Measurements from ENCODE around the gene PTCH2. TPM values are rescaled to one million over a fixed set of nuclear protein-coding genes. Genes with fewer than 3 reads are reported as not detected.
"Not testable (repeated sequence)": the region's sequence is repeated elsewhere in the genome, so short reads cannot be mapped to it uniquely, and the experiment has no call there.

PTCH2 gene
- total and polyA plus RNA-seq, 2 donors, result 2.2 to 4.4 TPM

DNA sequence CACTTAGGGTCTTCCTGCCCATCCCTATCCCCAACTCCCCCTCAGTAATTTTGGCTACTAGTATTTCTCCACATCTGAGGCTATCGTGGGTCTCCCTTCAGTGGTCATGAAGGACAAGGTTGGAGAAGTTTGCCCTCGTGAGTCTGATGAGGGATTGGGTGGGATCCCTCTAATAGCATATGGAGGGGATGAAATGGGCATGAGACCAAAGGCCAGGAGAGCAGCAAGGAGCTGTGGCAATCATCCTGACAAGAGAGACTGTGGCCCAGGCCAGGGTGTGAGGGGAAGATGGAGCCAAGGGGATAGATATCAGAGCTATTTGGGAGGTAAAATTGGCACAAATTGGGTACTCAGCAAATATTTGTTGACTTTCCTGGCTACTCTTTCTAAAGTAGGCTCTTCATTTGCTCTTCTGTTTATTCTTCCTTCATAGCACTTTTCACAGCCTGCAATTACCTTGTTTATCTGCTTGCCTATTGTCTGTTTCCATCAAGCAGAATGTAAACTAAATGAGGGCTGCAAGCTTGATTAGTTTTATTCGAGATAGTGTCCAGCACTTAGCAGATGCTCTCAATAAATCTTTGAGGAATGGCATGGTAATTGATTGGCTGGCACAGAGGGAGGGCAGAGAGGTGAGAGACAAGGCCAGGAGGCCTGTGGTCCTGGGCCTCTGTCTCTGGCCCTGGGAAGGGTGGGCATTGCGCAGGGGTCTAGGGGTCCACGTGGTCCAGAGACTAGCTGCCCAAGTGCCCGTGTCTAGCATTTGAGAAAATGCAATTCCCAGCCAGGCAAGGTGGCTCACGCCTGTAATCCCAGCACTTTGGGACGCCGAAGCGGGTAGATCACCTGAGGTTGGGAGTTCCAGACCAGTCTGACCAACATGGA, 44.3 kb downstream of the PTCH2 start:
- no peak for DNase-seq (ENCODE audit: extremely low spot score)
- WGBS, result 88% methylated on average over 10 of the region's 10 CpGs
- H3K27ac ChIP-seq (ENCODE audit: low read depth), result no peak overlapping the region
- H3K36me3 ChIP-seq (ENCODE audit: insufficient read depth), result no peaks in the 10 kb centered on the region
- no peaks in the 10 kb centered on the region for H3K4me1 ChIP-seq (ENCODE audit: insufficient read depth)
- H3K4me3 ChIP-seq (ENCODE audit: low read depth, low read length), result no peak overlapping the region

DNA sequence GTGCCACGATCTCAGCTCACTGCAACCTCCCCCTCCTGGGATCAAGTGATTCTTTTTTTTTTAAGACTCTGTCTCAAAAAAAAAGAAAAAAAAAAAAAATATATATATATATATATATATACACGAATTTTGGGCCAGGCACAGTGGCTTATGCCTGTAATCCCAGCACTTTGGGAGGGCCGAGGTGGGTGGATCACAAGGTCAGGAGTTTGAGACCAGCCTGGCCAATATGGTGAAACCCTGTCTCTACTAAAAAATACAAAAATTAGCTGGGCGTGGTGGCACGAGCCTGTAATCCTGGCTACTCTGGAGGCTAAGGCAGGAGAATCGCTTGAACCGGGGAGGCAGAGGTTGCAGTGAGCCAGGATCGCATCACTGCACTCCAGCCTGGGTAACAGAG, 45.2 kb downstream of the PTCH2 start:
- not testable (repeated sequence) for H3K4me3 ChIP-seq (ENCODE audit: low read depth, low read length); H3K36me3 ChIP-seq (ENCODE audit: insufficient read depth); DNase-seq (ENCODE audit: extremely low spot score); H3K4me1 ChIP-seq (ENCODE audit: insufficient read depth); H3K27ac ChIP-seq (ENCODE audit: low read depth)
- WGBS, result 80% methylated on average over 8 of the region's 8 CpGs

DNA sequence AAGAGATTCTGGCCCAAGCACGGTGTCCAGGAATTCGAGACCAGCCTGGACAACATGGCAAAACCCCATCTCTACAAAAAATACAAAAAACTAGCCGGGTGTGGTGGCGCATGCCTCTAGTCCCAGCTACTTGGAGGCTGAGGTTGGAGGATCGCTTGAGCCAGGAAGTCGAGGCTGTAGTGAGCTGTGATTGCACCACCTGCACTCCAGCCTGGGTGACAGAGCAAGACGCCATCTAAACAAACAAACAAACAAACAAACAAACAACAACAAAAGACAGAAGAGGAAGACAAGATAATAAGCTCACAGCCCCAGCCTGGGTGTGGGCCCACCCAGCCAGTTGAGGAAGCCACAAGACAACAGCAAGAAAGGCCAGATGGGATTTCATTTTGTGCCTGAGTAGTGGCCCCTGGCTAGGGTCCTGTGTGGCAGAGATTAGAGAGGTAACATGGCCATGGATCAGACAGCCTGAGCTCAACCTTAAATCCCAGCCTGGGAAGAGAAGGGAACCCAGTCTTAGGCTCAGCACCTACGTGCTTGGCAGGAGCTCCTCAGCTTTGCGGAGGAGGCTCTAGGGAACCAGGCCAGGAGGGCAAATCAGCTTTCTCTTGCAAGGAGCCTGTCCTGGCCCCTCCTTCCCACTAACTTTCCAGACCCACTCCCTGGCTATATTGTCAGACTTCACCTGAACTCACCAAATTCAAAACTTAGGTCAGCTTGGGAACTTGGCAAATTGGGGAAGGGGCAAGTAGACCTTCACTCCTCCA, 50.1 kb downstream of the PTCH2 start:
- 88% methylated on average over 9 of the region's 9 CpGs for WGBS
- H3K27ac ChIP-seq (ENCODE audit: low read depth), result no peak overlapping the region
- no peaks in the 10 kb centered on the region for H3K36me3 ChIP-seq (ENCODE audit: insufficient read depth)
- no peaks in the 10 kb centered on the region for H3K4me1 ChIP-seq (ENCODE audit: insufficient read depth)
- no peak for DNase-seq (ENCODE audit: extremely low spot score)
- no peak overlapping the region for H3K4me3 ChIP-seq (ENCODE audit: low read depth, low read length)

DNA sequence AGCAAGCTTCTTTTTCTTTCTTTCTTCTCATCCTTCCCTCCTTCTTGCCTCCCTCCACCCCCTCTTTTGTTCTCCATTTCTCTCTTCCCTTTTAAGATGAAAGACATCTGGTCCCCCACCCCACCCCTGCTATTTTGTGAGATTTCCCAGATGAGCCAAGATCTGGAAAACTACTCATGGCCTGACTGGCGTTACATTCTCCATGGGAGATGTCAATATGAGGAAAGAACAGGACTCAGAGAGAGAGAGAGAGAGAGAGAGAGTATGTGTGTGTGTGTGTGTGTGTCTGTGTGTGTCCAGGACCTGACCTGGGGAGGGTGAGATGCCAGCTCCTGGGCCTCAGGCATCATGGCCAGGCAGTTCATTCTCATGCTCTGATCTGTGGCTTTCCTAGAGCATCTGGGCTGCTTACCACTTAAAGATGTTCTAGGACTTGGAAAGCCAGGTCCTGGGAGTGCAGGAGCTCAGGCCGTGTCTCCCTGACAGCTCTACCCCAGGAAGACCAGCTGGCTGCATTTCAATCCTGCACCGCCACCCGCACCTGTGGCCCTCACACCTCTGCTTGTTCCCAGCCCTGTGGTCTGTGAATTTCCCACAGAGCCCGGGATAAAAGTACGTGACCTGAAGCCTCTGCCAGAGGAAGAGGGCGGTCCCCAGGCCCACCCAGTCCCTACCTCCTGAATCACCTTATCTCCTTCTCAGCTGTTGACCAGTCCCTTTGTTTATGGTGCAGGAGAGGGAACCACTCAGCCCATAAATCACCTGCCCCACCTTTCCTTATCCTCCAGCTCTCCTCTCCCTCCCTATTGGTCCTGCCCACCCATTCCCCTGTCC, 51.9 kb downstream of the PTCH2 start:
- no peak overlapping the region for H3K4me3 ChIP-seq (ENCODE audit: low read depth, low read length)
- 61% methylated on average over 7 of the region's 7 CpGs for WGBS
- H3K27ac ChIP-seq (ENCODE audit: low read depth), result no peak overlapping the region
- no peak for DNase-seq (ENCODE audit: extremely low spot score)
- H3K4me1 ChIP-seq (ENCODE audit: insufficient read depth), result no peaks in the 10 kb centered on the region
- no peaks in the 10 kb centered on the region for H3K36me3 ChIP-seq (ENCODE audit: insufficient read depth)

DNA sequence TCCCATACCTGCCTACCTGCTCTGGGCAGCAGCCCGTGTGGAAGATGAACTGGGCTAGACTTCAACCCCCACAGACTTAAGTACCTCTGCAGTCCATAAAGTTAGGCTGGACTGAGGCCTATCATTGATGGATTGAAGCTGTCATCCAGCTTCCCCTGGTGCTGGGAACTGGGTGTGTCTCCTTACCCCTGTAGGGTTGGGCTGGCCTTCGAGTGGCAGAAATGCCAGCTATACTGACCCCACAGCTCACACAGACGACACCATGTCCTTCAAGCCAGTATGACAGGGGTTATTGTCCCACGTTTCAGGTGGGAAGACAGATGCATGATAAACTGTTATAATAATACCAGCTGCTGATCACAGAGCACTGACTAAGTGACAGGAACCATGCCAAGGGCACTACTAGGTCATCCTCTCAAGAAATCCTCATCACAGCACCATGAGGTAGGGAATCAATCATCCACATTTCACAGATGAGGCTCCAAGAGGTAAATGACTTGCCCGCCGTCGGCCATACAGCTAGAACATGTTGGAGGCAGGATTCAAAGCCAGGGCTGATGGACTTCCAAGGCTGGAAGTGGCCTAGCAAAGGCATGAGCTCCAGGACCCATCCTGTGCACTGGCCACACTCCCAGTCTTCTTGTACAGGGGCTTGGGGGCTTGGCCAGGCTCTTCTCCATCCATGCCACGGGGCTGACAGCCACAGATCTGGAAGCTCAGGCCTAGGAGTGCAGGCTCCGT, 54.8 kb downstream of the PTCH2 start, which contains the start of gene BEST4:
Gene BEST4, minus strand, starts transcription at position 51 of the 741 bp plus-strand sequence. CDS start 465 bp downstream, outside the sequence.
- WGBS, result 84% methylated on average over 9 of the region's 9 CpGs
- Histone ChIP-seq H3K36me3 (ENCODE audit: insufficient read depth) (no peaks in the 10 kb centered on the region), H3K4me3 (ENCODE audit: low read depth, low read length) (no peak within 1 kb of the TSS), H3K27ac (ENCODE audit: low read depth) (no peak within 1 kb of the TSS), H3K4me1 (ENCODE audit: insufficient read depth) (no peaks in the 10 kb centered on the region)
- DNase-seq (ENCODE audit: extremely low spot score), result no peak

DNA sequence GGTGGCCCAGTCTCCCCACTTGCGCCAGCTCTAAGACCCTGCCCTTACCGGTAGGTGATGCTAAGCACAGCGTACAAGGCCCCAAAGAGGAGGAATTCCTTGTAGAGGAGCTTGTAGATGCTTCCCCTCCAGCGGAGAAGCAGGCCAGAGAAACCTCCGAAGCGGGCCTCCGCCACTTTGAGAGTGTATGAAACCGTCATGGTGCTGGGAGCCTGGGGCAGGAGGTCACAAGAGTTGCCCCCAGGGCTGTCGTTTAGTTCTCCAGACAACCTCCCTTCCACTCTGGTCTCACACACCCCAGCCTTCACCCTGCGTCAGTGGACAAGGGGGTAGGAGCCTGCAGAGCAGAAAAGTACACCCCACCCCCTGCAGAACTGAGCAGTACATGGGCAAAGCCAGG, 55.5 kb downstream of the PTCH2 start:
- no peaks in the 10 kb centered on the region for H3K36me3 ChIP-seq (ENCODE audit: insufficient read depth)
- WGBS, result 93% methylated on average over 10 of the region's 10 CpGs
- no peak overlapping the region for H3K4me3 ChIP-seq (ENCODE audit: low read depth, low read length)
- H3K4me1 ChIP-seq (ENCODE audit: insufficient read depth), result no peaks in the 10 kb centered on the region
- H3K27ac ChIP-seq (ENCODE audit: low read depth), result no peak overlapping the region
- DNase-seq (ENCODE audit: extremely low spot score), result no peak

DNA sequence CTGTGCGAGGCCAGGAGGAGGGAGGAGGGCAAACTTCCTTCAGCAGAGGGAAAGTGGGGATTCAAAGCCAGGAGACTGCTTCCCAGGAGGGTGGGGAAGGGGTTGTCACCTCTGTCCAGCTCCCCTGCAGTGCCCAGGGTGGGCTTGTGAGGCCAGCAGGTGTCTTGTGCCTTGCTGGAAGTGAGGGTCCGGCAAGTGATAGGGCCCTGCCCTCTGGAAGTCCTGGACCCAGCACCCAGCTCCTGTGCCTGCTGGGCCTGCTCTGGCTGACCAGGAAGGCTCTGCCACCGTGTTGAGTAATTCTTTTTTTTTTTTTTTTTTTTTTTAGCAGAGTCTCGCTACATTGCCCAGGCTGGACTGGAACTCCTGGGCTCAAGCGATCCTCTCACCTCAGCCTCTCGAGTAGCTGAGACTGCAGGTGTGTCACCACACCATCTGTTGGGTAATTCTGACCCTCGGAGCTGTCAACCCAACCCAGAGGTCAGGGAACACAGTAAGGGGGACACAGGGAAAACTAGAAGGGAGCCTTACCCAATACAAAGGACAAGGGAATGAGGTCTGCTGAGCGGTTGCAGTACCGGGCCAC, 56.1 kb downstream of the PTCH2 start:
- DNase-seq (ENCODE audit: extremely low spot score), result no peak
- no peaks in the 10 kb centered on the region for H3K36me3 ChIP-seq (ENCODE audit: insufficient read depth)
- H3K27ac ChIP-seq (ENCODE audit: low read depth), result peak overlapping the region; percentile 40
- H3K4me3 ChIP-seq (ENCODE audit: low read depth, low read length), result no peak overlapping the region
- WGBS, result 80% methylated on average over 9 of the region's 9 CpGs
- no peaks in the 10 kb centered on the region for H3K4me1 ChIP-seq (ENCODE audit: insufficient read depth)

DNA sequence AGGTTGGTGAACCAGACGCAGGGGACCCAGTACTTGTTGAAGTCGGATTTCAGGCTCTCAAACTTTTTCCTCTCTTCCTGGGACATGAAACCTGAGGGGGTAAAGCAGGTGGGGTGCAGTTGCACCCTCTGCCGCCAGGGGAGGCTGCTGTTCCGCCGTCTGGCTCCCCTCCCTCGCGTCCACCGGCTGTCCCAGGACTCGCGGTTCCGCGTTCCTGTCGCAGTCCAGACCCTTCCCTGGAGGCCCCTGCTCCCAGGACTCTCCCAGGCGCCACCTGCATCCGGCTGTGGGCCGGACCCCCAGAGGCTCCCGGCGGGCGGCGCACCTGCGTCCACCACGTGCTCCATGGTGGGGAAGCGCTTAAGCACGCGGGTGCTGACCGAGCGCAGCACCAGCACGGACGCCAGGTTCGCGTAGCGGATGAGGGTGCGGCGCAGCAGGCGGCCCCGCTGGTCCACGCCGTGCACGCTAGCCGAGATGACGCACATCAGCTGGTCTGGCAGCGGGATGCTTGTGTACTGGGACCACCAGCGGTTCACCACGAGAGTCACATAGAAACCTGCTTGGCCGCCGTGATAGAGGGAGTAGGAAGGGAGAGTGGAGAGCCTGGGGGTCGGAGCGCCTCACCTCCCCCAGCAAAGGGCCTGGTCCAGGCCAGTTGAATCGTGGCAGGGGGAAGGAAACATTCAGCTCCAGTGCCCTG, 56.8 kb downstream of the PTCH2 start:
- Histone ChIP-seq H3K36me3 (ENCODE audit: insufficient read depth) (no peaks in the 10 kb centered on the region), H3K4me1 (ENCODE audit: insufficient read depth) (no peaks in the 10 kb centered on the region), H3K4me3 (ENCODE audit: low read depth, low read length) (peak overlapping the region; percentile 34), H3K27ac (ENCODE audit: low read depth) (peak overlapping the region; percentile 75)
- WGBS, result 4% methylated on average over 49 of the region's 49 CpGs
- no peak for DNase-seq (ENCODE audit: extremely low spot score)

DNA sequence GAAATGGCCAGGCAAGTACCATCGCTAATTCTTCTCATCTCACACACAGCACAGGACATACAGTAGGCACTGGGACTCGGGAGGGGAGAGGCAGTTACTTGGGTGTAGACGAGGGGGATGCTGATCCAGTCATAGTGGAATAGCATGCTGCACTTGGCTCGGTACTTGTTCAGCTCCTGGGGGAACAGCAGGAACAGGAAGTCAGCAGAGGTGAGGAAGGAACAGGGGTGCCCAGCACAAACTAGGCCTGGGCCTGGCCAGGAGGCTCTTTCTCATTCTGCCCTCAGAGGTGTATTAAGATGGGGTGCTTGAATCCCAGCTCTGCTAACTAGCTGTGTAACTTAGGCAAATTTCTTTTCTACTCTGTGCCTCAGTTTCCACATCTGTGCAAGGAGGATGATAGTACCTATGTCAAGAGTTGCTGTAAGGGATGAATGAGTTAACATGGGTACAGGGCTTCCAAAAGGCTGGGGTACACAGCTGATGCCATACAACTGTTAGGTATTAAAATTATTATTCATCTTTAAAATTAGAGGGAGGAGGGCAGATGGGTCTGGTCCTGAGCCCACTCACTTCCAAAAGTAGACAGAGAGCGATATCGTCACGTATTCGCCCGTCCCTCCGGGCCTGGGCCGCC, 57.4 kb downstream of the PTCH2 start:
- Histone ChIP-seq H3K27ac (ENCODE audit: low read depth) (no peak overlapping the region), H3K4me1 (ENCODE audit: insufficient read depth) (no peaks in the 10 kb centered on the region)
- WGBS, result 42% methylated on average over 11 of the region's 11 CpGs

DNA sequence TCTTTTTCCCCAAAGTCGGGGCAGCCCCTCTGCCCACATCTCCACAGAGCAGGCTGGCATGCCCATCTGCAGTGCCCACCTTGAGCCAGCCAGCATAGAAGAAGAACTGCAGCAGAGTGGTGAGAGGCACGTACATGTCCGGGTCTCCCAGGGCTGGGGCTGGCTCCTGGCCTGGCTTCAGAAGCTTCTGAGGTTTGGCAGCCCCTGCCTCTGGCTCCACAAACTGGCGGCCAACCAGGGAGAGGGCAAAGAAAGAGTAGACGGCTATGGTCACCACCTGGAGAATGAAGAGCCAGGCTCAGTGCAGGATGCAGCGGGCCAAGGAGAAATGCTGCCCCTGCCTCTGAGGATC, 58.0 kb downstream of the PTCH2 start:
- DNase-seq (ENCODE audit: extremely low spot score), result no peak
- WGBS, result 81% methylated on average over 6 of the region's 6 CpGs
- Histone ChIP-seq H3K4me1 (ENCODE audit: insufficient read depth) (no peaks in the 10 kb centered on the region), H3K27ac (ENCODE audit: low read depth) (no peak overlapping the region), H3K4me3 (ENCODE audit: low read depth, low read length) (no peak overlapping the region), H3K36me3 (ENCODE audit: insufficient read depth) (no peaks in the 10 kb centered on the region)

More for the DNA sequence above, 57.4 kb downstream of the PTCH2 start:
- no peaks in the 10 kb centered on the region for H3K36me3 ChIP-seq (ENCODE audit: insufficient read depth)
- H3K4me3 ChIP-seq (ENCODE audit: low read depth, low read length), result no peak overlapping the region
- no peak for DNase-seq (ENCODE audit: extremely low spot score)

DNA sequence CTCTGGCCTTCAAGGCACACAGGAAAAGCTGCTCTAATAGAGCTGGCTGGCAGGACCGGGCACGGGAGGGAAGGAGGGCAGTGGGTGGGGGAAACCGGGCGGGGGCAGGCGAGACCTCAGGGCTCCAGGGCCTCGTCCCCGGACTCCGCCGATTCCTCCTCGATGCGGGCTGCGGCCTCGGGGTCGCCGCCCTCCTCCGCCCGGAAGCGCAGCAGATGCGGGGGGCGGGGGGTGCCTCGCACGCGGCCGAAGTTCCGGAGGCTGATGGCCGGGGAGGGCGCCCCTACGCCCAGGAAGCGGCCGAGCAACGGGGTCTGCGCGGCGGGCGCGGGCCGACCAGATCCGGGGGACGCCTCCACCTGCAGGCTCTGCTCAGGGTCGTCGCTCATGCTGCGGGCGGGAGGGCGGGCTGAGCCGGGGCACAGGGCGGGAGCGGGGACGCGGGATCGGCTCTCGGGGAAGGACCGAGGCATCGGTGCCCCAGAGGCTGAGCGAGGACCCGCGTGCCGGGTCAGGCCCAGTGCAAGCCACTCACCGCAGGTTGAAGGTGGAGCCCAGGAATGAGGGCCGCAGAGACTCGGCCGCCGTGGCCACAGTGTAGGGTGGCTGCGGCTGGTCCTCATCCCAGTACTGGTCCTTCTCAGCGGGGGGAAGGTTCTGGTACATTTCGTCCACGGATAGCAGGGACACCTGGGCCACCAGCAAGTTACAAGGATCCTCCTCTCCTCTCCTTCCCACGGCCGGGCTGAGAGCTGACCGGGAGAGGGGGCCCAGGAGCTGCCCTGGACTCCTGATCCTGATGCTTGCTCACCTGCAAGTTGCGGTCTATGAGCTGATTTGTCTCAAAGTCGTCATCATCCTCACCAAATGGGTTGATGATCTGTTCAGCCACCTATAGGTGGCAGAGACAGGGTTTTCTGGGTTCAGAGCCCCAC, 58.7 kb downstream of the PTCH2 start:
- no peaks in the 10 kb centered on the region for H3K4me1 ChIP-seq (ENCODE audit: insufficient read depth)
- DNase-seq (ENCODE audit: extremely low spot score), result no peak
- H3K4me3 ChIP-seq (ENCODE audit: low read depth, low read length), result peak overlapping the region; percentile 43
- WGBS, result 7% methylated on average over 71 of the region's 71 CpGs
- no peaks in the 10 kb centered on the region for H3K36me3 ChIP-seq (ENCODE audit: insufficient read depth)
- H3K27ac ChIP-seq (ENCODE audit: low read depth), result no peak overlapping the region

Data from urinary bladder (tissue), 4 donors.